ENCODE measurements around the gene REPS2.

DNA sequence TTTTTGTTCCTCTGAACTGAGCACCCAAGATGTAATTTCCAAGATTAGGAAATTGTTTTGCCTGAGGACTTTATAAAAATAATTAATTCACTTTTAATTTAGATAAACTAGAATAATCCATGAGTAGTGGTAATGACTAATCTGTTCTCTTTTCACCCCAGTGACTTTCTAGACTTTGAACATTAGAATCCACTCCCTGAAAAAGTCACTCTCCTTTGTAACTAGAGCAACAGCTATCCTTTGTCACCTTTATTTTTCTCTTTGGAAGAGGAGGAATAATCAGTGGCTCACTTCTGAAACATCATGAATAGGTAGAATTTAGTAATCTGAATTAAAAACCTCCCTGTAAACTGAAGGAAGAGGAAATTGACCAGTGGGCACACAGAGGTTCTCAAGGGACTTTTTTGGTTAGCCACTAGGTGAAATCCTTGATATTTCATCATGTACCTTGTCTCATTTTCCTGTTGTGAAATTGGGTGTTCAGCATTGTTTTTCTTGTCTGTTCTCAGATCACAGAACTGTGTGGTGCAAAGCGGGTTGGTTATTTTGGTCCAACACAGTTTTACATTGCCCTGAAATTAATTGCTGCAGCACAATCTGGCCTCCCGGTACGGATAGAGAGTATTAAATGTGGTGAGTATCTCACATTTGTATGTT lies 59.4 kb downstream of the REPS2 start:
- TF ChIP-seq CTCF (IDR thresholded peaks at IDR 0.05; ENCODE audit: insufficient read depth, low read depth, low read length) (no peak), EZH2 (IDR thresholded peaks at IDR 0.05; ENCODE audit: insufficient read depth, low read length) (no peak)

Measured in astrocyte (in vitro differentiated cells and primary cell).